ENCODE data around the gene IFNLR1.

The IFNLR1 gene

GRCh38 chr1:24109166-24109483 is 78.0 kb downstream of the IFNLR1 start:
- no peak overlapping the region for H3K4me3 ChIP-seq (ENCODE audit: low read depth, low read length)
- no peak for DNase-seq (ENCODE audit: low read depth)
- TF ChIP-seq, protein P1, sequence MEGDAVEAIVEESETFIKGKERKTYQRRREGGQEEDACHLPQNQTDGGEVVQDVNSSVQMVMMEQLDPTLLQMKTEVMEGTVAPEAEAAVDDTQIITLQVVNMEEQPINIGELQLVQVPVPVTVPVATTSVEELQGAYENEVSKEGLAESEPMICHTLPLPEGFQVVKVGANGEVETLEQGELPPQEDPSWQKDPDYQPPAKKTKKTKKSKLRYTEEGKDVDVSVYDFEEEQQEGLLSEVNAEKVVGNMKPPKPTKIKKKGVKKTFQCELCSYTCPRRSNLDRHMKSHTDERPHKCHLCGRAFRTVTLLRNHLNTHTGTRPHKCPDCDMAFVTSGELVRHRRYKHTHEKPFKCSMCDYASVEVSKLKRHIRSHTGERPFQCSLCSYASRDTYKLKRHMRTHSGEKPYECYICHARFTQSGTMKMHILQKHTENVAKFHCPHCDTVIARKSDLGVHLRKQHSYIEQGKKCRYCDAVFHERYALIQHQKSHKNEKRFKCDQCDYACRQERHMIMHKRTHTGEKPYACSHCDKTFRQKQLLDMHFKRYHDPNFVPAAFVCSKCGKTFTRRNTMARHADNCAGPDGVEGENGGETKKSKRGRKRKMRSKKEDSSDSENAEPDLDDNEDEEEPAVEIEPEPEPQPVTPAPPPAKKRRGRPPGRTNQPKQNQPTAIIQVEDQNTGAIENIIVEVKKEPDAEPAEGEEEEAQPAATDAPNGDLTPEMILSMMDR (IDR thresholded peaks at IDR 0.05; ENCODE audit: insufficient read depth, low read depth, low read length, missing control alignments): no peak

GRCh38 chr1:24108334-24109165 is 78.5 kb downstream of the IFNLR1 start:
- TF ChIP-seq, protein P1 (IDR thresholded peaks at IDR 0.05; ENCODE audit: insufficient read depth, low read depth, low read length, missing control alignments): no peak
- no peak for DNase-seq (ENCODE audit: low read depth)
- H3K4me3 ChIP-seq (ENCODE audit: low read depth, low read length): no peak overlapping the region

- H3K4me3 ChIP-seq (ENCODE audit: low read depth, low read length): no peak overlapping the region
- no peak for DNase-seq (ENCODE audit: low read depth)
- TF ChIP-seq, protein P1 (IDR thresholded peaks at IDR 0.05; ENCODE audit: insufficient read depth, low read depth, low read length, missing control alignments): no peak
These were observed 79.5 kb downstream of the IFNLR1 start for GRCh38 chr1:24107462-24108138.

DNA sequence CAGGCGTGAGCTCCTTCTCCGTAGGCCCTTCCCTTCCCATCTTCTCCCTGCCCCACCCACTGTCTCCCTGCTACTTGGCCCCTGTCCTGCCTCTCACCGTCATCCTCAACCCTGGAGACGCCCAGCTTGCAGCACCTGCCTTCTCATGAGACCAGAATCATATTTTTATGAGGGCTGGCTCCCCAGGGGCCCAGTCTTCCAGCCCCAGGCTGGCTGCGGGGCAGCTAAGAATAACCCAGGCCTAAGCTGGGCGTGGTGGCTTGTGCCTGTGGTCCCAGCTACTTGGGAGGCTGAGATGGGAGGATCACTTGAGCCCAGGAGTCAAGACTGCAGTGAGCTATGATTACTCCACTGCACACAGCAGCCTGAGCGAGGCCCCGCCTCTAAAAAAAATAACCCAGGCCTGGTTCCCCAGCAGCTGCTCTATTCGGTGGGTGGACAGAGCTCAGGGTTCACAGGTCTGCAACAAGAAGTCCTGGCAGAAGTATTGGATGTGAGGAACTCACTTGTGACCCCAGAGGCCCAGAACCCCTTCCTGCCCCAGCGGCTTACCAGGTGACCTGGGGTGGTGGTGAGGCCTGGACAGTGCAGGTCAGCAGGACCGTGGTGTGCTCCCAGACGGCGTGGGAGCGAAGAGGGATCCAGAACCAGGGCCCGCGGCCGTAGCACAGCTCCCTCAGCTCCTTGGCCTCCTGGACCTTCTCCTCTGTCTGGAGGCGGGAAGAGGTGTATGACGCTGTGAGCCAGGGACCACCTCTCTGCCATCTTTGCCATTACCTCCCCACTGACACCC is 81.5 kb downstream of the IFNLR1 start:
- no peak overlapping the region for H3K4me3 ChIP-seq (ENCODE audit: low read depth, low read length)
- DNase-seq (ENCODE audit: low read depth): no peak
- TF ChIP-seq, protein P1 (IDR thresholded peaks at IDR 0.05; ENCODE audit: insufficient read depth, low read depth, low read length, missing control alignments): no peak

DNA sequence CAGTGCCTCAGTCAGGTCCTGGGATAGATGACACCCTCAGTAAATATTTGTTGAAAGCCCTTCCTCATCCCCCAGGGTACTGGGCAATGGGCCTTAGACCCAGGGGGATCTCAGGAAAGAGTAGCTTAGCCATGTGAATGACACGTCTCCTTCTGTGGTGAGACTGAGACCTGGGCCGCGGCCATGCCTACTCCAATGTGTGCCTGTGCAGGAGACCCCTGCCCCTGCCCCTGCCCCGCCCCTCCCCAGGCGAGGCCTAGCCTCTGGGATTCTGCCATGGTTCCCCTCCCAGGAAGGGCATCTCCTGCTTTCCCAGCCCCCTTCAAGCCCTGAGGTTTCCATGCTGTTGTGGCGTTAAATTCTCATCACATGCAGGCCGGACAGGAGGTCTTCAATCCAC is 82.2 kb downstream of the IFNLR1 start:
- H3K4me3 ChIP-seq (ENCODE audit: low read depth, low read length): no peak overlapping the region
- TF ChIP-seq, protein P1 (IDR thresholded peaks at IDR 0.05; ENCODE audit: insufficient read depth, low read depth, low read length, missing control alignments): no peak
- DNase-seq (ENCODE audit: low read depth): no peak
